ENCODE results near the gene MTHFS. TPM values are rescaled to one million over a fixed set of nuclear protein-coding genes. Genes with fewer than 3 reads are reported as not detected.
"Not testable (repeated sequence)": the region's sequence is repeated elsewhere in the genome, so short reads cannot be mapped to it uniquely, and the experiment has no call there.

Gene MTHFS
- total and polyA plus RNA-seq, 10 donors = 11.7 to 54.2 (median 30.0) TPM

GRCh38 chr15:79933231-79933630, 36.4 kb upstream of the MTHFS start:
- Histone ChIP-seq H3K27me3 (replicated peaks in 1 of 7) (no peaks in the 10 kb centered on the region), H3K4me3 (no peak overlapping the region), H3K9me3 (no peaks in the 10 kb centered on the region), H3K4me1 (no peaks in the 10 kb centered on the region), H3K27ac (no peak overlapping the region), H3K36me3 (no peaks in the 10 kb centered on the region)
- no peak for DNase-seq
- TF ChIP-seq POLR2AphosphoS5 (IDR thresholded peaks at IDR 0.05) (no peak), CTCF (IDR thresholded peaks at IDR 0.05 in 8 of 11, conservative IDR thresholded peaks at IDR 0.05 in 3 of 11) (no peak), POLR2A (IDR thresholded peaks at IDR 0.05) (no peak)
- intact Hi-C loops (cut with DNase I; ENCODE audit: low total_unique reads) = no loop called here
- WGBS, 5 donors = 62 to 73% (median 63%) methylated on average over 3 of the region's 3 CpGs

GRCh38 chr15:79932447-79932846, 35.6 kb upstream of the MTHFS start:
- WGBS, 5 donors = 63 to 93% (median 80%) methylated on average over 5 of the region's 5 CpGs
- intact Hi-C loops (cut with DNase I; ENCODE audit: low total_unique reads) = no loop called here
- no peaks in the 10 kb centered on the region for H3K4me1 ChIP-seq
- no peak overlapping the region for H3K4me3 ChIP-seq
- H3K27me3 ChIP-seq (replicated peaks in 1 of 7) = no peaks in the 10 kb centered on the region
- TF ChIP-seq POLR2AphosphoS5 (IDR thresholded peaks at IDR 0.05) (no peak), POLR2A (IDR thresholded peaks at IDR 0.05) (no peak), CTCF (IDR thresholded peaks at IDR 0.05 in 8 of 11, conservative IDR thresholded peaks at IDR 0.05 in 3 of 11) (no peak)
- no peaks in the 10 kb centered on the region for H3K9me3 ChIP-seq
- no peaks in the 10 kb centered on the region for H3K36me3 ChIP-seq
- H3K27ac ChIP-seq = no peak overlapping the region
- no peak for DNase-seq

- Histone ChIP-seq H3K27ac (no peak overlapping the region), H3K36me3 (no peaks in the 10 kb centered on the region), H3K9me3 (no peaks in the 10 kb centered on the region), H3K4me3 (no peak overlapping the region), H3K4me1 (no peaks in the 10 kb centered on the region), H3K27me3 (replicated peaks in 1 of 7) (no peaks in the 10 kb centered on the region)
- intact Hi-C loops (cut with DNase I; ENCODE audit: low total_unique reads) = no loop called here
- no peak for TF ChIP-seq CTCF (IDR thresholded peaks at IDR 0.05 in 8 of 11, conservative IDR thresholded peaks at IDR 0.05 in 3 of 11)
- no peak for TF ChIP-seq POLR2AphosphoS5 (IDR thresholded peaks at IDR 0.05)
- TF ChIP-seq POLR2A (IDR thresholded peaks at IDR 0.05) = no peak
- DNase-seq = no peak
- 83 to 86% (median 85%) methylated on average over 5 of the region's 5 CpGs for WGBS, 5 donors
These were observed 33.7 kb upstream of the MTHFS start for GRCh38 chr15:79930516-79930915.

- DNase-seq = no peak
- Histone ChIP-seq H3K4me3 (no peak overlapping the region), H3K36me3 (no peaks in the 10 kb centered on the region), H3K4me1 (peaks cover 0 to 5% (median 2%) of the 10 kb centered on the region in 6 donors), H3K27ac (no peak overlapping the region), H3K9me3 (no peaks in the 10 kb centered on the region), H3K27me3 (replicated peaks in 1 of 7) (no peaks in the 10 kb centered on the region)
- WGBS, 5 donors = 81 to 90% (median 82%) methylated on average over 2 of the region's 2 CpGs
- TF ChIP-seq POLR2AphosphoS5 (IDR thresholded peaks at IDR 0.05) = no peak
- no peak for TF ChIP-seq POLR2A (IDR thresholded peaks at IDR 0.05)
- TF ChIP-seq CTCF (IDR thresholded peaks at IDR 0.05 in 8 of 11, conservative IDR thresholded peaks at IDR 0.05 in 3 of 11) = no peak
- intact Hi-C loops (cut with DNase I; ENCODE audit: low total_unique reads) = no loop called here
These were observed 32.6 kb upstream of the MTHFS start for GRCh38 chr15:79929412-79929811.

GRCh38 chr15:79926116-79926515, 29.3 kb upstream of the MTHFS start:
- H3K4me3 ChIP-seq; H3K36me3 ChIP-seq; H3K27ac ChIP-seq; H3K27me3 ChIP-seq (replicated peaks in 1 of 7); intact Hi-C loops (cut with DNase I; ENCODE audit: low total_unique reads): not testable (repeated sequence)
- DNase-seq = peak; percentile 79
- Histone ChIP-seq H3K4me1 (peaks cover 3 to 27% (median 15%) of the 10 kb centered on the region in 6 donors), H3K9me3 (peaks cover 0 to 15% (median 12%) of the 10 kb centered on the region in 8 donors)
- WGBS, 5 donors = 96 to 100% (median 98%) methylated on average over 13 to 36 of the region's 36 CpGs

Measured in spleen (tissue), 11 donors.